Stimulated activated naive CD8-positive, alpha-beta T cell treated with anti-CD3 and anti-CD28 coated beads, Interleukin-15, Interleukin-2, amounts not matched to agents 100 U/mL and 50 U/mL, for 24 hours (primary cell): ENCODE results near the gene TSSK1B.
"Not testable (repeated sequence)": the region's sequence is repeated elsewhere in the genome, so short reads cannot be mapped to it uniquely, and the experiment has no call there.

Experiments used
- ATAC-seq: fragments of 150-1000 bp; cut with Tn5 transposase; one replicate; pipeline ENCODE4 v1.10.0; 2021
- DNase-seq: peaks from one replicate; pipeline ENCODE4 v3.0.0; 2021

TSSK1B gene

DNA sequence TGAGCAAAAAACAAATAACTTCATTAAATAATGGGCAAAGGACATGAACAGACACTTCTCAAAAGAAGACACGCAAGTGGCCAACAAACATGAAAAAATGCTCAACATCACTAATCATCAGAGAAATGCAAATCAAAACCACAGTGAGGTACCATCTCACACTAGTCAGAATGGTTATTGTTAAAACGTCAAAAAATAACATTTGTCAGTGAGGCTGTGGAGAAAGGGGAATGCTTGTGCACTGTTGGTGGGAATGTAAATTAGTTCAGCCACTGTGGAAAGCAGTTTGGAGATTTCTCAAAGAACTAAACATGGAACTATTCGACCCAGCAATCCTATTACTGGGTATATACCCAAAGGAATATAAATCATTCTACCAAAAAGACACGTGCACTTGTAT lies 36.8 kb downstream of the TSSK1B start:
- DNase-seq, ATAC-seq: not testable (repeated sequence)

GRCh38 chr5:113397046-113397445 lies 37.7 kb downstream of the TSSK1B start:
- DNase-seq (no peak), ATAC-seq (no peak)

GRCh38 chr5:113394658-113395057 lies 40.1 kb downstream of the TSSK1B start:
- no peak for ATAC-seq

DNA sequence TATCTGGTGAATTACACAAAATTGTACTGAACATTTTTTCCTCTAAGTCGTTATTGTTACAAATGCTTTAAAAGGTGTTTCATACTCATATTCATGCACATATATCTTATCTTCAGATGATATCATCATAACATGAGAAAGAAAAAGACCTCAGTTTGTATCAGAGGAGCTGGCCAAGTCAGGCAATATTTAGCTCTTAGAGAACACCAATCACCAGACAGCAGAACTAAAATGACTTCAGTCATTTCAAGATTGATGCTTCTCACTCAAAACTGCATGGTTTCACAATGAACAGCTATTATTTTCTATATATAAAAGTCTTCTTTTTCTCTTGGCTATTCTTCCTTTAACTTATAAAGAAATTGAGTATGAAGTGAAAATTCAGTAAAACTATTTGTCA lies 44.6 kb downstream of the TSSK1B start:
- no peak for ATAC-seq
- DNase-seq = no peak

More at GRCh38 chr5:113394658-113395057, 40.1 kb downstream of the TSSK1B start:
- no peak for DNase-seq

DNA sequence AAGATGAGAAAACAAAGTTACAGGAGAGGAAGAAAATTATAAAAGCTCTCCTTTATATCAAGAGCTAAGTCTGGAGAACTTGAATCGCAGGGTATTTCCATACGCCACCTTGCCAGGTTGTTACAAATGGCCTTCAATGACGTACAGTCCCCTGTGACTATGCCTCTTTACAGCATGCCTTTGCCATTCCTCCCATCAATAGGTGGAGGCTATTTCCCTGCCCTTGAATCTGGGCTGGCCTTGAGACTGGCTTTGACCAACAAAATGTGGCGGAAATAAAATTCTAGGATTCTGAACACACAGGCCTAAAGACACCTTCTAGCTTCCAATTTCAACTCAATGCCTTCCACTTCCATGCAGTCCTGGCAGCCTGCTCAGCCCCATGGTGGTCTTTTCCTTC lies 45.7 kb downstream of the TSSK1B start:
- DNase-seq (no peak), ATAC-seq (no peak)

GRCh38 chr5:113387844-113388243 lies 46.9 kb downstream of the TSSK1B start:
- ATAC-seq (no peak), DNase-seq (no peak)

- ATAC-seq (no peak), DNase-seq (no peak)
Observed at GRCh38 chr5:113384782-113385285, 50.0 kb downstream of the TSSK1B start.

- ATAC-seq (no peak), DNase-seq (no peak)
Observed at GRCh38 chr5:113382731-113383130, 52.1 kb downstream of the TSSK1B start.
